ENCODE data around the gene SMIM35.

Gene SMIM35

DNA sequence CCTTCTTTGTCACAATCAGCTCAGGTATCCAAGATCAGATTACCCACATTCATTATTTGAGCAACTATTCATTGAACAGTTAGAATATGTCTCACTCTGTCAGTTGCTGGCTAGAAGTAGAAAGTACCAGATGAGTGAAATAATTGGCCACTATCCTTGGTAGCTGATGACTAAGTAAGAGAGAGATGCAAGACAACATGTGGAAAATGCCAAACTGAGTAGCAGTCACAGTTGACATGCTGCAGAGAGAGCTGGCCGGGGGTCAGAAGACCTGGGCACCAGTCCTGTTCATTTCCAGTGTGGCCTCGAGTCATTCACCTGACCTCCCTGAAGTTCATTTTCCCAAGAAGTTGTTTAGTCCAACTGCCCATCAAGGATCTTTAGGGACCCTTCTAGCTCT is 22.5 kb upstream of the SMIM35 start:
- DNase-seq (ENCODE audit: low read depth in 3 of 3): no peak

DNA sequence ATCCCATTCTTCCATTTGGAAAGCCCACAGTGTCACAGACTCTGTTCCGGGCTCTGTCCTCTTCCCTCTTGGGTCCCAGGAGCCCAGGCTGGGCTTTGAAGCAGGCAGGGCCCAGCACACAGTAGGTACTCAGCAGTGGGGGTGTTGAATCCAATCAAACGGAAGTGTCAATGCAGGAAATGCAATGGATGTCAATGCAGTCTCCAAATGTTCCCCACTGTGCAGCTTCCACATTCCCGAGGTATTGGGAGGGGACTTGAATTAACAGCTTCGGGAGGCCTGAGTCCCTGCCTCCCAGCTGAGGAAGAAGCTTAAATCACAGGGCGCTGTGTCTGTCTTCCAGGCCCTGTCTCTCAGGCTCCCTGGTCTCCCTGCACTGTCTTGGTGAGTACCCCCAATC is 21.8 kb upstream of the SMIM35 start:
- no peak for DNase-seq (ENCODE audit: low read depth in 3 of 3)

DNA sequence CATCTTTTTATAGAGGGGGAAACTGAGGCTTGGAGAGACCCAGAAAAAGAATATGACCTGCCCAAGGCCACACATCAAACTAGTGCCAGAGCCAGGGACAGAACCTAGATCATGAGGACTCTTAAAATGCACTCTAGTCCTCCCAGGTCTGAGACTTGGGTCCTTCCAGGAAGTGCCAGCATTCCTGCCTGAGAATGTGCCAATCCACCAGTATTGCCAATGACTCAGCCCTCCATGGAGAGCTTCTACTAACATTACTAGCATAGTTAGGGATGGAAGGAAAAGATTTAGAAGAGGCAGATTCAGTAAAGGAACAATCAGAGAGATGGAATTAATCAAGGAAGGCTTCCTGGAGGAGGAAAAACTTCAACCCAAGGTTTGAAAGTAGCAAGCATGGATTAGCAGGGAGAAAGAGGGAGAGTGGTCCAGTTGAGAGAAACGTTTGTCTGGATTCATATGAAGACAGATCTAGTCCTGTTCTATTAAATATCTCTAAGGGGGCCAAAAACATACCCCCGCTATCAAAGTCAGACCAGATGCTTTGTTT is 20.1 kb upstream of the SMIM35 start:
- no peak for DNase-seq (ENCODE audit: low read depth in 3 of 3)

DNA sequence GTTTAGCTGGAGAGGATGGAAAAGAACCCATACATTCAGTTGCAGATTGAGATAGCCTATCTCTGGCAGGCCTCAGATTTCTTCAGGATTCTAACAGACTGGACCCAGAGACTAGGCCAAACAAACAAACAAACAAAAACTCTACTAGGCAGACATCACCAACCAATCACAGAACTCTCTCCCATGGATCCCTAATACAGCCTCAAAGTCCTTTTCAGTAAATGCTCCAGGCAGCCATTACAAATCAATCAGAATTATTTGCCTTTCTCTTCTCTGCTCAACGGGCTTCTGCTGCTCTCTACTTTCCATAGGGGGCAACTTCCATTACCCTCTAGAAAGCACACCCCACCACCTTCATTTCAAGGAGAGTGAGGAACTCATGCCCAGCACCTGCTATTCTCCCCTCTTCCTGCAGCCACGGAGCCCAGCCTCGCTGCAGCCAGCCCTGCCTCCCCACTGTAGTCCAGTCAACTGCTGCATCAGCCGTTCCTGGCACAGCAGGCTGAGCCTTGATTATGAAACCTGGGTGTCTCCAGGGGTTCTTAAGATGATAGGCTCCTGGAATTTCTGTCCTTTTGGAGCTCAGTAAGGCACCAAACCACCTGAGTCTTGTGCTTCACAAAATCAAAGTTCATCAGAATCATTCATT is 19.0 kb upstream of the SMIM35 start:
- no peak for DNase-seq (ENCODE audit: low read depth in 3 of 3)

DNA sequence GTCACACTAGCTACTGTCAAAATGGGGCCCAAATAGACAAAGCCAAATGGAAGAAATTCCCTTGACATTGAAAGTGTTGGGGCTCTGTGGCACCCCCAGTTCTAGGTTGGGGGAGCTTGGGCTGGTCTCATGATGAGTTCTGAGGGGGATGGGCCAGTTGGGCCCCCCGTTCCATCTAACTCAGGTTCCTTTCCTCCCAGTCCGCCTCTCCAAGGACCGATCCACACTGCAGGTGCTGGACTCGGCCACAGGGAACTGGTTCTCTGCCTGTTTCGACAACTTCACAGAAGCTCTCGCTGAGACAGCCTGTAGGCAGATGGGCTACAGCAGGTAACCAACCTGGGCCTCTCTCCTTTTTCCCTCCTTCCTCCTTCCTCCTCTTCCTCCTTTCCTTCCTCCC is 17.7 kb upstream of the SMIM35 start:
- no peak for DNase-seq (ENCODE audit: low read depth in 3 of 3)

DNA sequence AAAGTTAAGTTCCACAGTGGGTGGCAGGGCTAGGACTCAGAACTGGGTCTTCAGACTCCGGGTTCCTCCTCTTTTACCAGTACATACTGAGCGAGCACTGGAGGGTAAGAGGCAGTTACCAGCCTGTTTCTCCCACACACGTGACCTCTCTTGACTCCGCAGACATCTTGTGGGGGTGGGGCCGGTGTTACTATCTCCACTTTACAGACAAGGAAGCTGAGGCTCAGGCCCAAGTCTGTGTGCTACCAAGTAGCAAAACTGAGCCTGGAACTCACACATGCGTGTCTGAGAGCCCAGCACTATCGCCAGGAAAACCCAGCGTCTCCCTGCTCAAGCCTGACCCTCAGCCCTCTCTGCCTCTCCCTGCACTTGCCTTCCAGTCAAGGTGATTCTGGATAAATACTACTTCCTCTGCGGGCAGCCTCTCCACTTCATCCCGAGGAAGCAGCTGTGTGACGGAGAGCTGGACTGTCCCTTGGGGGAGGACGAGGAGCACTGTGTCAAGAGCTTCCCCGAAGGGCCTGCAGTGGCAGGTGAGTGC is 16.0 kb upstream of the SMIM35 start:
- DNase-seq (ENCODE audit: low read depth in 3 of 3): no peak

DNA sequence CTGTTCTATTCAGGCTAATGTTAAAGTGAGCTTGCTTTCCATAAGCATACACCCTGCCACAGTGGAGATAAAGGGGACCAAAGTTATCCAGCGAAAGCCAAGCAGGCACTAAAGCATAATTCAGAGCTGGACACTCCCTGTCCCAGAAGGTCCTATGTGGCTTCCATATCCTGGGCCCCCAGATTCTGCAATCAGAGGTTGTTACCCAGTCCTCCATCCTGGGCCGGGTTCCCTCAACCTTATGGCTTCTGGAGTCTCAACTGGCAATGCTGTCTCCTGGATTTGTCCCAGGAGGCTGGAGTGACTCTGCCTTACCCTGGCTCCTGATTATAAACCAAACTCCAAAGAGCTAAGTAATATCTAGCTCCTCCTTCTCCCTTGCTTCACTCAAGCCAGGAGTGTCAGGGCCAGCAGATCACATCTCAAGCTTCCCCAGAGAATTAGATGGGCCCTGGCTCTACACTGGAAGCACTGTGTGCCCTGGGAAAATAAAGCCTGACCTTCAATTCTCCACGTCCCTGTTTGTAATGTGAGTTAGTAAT is 14.0 kb upstream of the SMIM35 start:
- no peak for DNase-seq (ENCODE audit: low read depth in 3 of 3)

DNA sequence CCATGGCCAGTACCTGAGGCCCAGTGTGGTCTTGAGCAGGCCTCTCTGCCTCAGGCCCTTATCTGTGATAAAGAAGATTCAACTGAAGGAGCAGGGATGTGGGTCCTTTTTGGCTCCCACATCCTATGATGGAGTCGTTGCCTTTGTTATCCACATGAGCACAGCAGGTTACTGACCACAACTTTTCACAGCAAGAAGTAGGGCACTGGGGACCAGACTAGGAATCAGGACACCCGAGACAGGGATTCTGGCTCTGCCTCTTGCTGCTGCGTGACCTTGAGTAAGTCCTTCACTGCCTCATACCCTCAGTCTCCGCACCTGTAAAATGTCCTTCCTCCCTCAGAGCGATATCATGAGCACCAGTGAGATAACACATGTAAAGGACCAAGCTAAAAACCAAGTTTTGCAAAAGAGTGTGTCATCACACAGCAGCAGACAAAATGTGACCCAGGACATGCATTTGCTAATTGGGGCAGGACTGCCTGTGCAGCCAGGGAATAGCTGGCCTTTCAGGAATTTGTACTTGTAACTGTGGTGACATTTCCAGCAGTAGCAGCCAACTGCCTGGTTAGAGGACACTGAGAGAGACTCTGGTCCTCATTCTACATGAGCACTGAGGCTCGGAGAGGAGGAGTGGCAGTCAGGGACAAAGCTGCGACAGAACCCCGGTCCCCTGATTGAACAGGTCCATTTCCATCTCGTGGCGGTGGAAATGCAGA is 13.2 kb upstream of the SMIM35 start:
- DNase-seq (ENCODE audit: low read depth in 3 of 3): no peak

DNA sequence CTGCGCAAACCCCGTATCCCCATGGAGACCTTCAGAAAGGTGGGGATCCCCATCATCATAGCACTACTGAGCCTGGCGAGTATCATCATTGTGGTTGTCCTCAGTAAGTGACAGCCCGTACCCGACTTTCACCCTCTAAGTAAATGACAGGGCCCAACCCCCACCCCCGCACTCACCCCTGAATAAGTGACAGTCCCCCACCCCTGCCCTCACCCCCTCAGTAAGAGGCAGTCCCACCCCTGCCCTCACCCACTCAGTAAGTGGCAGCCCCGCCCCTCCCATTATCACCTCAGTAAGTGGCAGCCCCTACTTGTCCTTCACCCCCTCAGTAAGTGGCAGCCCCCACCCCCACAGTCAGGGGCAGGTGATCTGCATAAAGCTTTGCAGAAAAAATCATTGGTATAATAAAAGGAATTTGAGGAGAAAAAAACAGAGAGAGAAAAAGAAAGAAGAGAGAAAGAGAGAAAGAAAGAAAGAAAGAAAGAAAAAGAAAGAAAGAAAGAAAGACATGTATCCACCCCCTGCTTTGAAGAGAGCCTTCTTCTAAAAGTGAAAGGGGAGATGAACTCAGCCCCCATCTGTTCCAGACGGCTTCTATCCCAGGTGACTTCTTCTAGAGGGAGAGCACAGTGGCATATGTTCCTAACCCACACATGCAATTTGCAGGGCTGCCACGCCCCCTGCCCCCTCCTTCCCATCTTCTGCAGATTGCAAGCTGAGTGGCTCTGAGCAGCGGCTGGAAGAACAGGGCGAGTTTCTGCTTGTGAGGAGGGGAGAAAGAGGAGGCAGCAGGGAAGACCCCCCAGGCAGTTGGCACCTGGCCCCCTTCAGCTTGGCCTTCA is 12.5 kb upstream of the SMIM35 start:
- DNase-seq (ENCODE audit: low read depth in 3 of 3): no peak

DNA sequence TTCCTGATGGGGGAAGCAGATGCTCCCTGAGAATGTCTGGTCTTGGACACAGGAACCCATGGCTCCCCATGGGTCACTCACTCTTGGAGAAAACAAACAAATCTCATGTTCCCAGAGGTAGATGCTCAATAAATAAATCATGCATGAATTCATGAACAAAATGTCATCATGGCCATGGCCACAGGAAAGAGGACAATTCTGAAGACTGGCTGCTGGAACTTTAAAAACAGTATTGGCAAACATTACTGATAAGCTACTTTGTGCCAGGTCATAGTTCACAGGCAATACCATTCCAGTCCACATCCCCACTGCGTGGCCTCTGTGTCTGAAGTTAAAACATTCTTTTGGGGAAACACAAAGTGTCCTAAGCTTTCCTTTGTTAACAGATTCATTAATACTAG is 9.2 kb upstream of the SMIM35 start:
- DNase-seq (ENCODE audit: low read depth in 3 of 3): no peak

DNA sequence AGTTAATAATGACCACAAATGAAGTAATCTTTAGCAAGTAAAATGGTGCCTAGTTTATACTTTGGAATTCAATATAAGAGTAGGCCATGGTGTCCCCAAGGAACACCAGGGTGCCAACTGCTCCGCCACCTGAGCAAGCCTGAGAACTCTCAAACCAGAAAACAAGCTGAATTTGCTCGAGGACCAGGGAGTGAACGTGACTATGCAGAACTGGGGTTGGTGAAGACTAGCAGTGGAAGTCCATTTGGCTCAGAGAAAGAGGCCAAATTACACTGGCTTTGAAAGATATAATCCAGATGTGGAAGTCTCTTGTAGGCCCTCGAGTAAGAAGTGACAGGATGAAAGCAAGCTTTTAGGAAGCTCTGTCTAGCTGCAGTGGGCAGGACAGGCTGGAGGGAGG is 8.7 kb upstream of the SMIM35 start:
- no peak for DNase-seq (ENCODE audit: low read depth in 3 of 3)

DNA sequence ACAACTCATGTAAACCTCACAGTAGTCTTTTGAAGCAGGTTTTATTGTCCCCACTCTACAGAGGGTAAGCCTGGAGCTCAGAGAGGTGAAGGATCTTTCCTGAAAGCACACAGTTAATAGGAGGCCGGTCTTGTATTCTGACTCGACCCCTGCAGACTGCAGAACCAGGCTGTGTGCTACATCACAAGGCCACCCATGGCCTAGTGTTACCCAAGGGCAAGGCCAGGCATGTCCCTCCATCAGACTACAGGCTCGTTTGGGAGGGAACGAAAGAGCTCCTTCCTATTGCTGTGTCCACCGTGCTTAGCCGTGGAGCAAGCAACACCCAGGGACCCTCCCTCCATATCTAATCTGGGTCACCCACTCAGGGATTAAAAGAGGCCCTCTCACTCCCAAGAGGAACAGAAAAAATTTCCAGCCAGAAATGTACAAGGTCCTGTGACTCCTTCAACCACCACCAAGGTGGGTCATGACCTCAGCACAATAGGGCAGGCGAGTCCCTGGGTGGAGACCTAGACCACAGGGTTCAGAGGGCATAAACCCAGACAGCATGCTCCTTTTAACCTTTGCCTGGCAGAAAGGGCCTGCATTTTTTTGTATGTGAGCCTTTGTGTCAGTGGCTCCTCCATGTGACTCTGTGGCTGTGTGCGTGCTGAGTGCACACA is 6.3 kb upstream of the SMIM35 start:
- no peak for DNase-seq (ENCODE audit: low read depth in 3 of 3)

DNA sequence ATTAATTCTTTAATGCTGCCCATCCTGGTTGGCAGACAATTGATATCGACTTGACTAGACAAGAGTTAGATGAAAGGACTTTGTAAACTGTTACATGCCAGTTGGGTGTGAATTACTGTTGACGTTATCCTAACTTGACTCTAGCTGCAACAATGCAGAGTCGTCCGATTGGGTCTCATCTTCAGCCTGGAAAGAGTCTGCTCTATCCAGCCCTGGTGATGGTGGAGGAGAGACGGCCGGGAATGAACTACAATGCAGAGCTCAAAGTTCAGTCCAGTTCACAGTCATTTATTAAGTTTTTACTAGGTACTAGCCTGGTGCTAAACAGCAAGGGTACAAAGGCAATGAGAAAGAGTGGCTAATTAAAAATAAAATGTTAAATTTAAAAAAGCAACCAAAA is 4.9 kb upstream of the SMIM35 start:
- DNase-seq (ENCODE audit: low read depth in 3 of 3): no peak

DNA sequence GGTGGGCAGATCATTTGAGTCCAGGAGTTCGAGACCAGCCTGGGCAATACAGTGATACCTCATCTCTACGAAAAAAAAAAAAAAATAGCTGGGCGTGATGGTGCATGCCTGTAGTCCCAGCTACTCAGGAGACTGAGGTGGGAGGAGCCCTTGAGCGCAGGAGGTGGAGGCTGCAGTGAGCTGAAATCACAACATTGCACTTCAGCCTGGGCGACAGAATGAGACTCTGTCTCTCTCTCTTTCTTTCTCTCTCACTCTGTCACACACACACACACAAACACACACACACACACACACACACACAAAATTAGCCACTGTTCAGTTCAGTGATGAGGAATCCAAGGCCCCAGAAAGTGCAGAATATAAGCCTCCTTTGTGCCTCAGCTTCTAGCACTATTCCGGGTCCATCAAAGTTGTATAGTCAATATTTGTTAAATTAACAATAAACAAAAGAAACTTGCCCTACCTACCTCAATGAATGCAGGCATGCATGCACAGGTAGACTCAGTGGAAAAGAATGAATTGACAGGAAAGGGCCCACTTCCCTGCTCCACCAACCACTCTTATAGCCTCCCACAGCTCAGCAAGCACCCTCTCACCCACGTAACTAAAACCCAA is 3.9 kb upstream of the SMIM35 start:
- DNase-seq (ENCODE audit: low read depth in 3 of 3): no peak

DNA sequence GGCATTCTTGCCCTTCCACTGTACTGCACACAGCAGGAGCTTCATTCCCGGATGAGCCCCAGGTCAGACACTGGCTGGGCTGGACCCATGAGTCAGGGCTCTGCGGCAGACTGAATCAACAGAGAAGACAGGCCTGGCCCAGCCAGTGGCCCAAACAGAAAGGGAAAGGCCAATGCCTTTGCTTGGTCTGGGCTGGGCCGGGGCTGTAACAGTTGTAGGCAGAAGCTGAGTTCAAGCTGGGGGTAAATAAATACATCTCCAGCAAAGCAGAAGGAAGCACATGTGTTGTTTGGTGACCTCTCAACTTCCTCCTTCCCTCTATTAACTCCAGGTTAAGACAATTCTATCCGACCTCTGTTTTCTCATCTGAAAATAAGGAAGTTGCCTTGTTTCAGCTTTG is 1.8 kb upstream of the SMIM35 start:
- no peak for DNase-seq (ENCODE audit: low read depth in 3 of 3)

DNA sequence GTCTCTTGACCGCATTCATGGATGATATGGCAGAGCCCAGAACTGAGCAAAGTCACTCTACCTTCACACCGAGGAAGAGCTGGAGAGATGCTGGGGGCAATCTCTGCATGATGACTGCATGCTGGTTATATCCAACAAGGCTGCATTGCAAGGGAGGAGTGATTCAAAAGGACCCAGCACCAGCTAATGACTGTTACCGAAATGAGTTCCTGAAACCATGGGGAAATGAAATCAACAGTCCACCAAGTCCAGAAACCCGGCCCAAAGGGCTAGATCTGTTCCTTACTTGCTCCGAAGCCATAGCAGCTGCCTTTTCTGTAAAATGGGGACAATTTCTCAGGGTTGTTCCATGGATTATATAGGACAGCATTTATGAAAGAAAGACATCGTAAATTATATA is 1.2 kb upstream of the SMIM35 start:
- DNase-seq (ENCODE audit: low read depth in 3 of 3): no peak

DNA sequence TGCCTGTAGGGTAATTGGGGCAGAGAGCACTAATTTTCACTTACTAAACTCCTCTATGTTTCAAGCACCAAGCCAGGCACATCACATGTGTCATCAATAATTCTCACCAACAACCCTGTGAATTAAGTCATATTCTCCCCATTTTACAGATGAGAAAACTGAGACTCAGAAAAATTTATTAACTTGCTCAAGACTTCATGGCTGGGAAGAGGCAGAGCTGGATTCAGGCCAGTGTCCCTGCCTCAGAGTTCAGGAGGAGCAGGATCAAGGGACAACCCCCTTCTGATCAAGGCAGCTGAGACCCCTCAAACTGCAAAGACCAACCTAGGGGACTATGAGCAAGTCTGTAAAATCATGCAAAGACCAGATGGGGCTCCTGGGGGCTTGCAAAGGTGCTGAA is 2.1 kb downstream of the SMIM35 start:
- DNase-seq (ENCODE audit: low read depth in 3 of 3): no peak

DNA sequence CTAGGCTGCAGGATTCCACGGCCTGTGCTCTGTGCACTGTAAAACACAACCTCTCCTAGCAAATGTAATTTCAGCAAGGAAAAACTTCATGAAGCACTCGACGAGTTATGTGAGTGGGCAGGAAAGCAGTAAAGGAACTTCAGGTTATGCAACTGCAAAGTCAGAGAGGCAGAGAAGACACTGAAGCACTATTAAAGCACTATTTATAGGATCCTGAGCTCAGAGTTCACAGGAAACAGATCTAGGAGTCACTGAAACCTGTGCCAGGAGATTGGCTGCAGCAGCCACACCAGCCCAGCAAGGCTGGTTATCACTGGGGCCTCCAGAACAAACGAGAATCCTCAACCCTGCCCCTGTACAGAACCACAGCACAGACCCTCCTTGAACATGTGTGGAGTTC is 2.5 kb downstream of the SMIM35 start:
- DNase-seq (ENCODE audit: low read depth in 3 of 3): no peak

DNA sequence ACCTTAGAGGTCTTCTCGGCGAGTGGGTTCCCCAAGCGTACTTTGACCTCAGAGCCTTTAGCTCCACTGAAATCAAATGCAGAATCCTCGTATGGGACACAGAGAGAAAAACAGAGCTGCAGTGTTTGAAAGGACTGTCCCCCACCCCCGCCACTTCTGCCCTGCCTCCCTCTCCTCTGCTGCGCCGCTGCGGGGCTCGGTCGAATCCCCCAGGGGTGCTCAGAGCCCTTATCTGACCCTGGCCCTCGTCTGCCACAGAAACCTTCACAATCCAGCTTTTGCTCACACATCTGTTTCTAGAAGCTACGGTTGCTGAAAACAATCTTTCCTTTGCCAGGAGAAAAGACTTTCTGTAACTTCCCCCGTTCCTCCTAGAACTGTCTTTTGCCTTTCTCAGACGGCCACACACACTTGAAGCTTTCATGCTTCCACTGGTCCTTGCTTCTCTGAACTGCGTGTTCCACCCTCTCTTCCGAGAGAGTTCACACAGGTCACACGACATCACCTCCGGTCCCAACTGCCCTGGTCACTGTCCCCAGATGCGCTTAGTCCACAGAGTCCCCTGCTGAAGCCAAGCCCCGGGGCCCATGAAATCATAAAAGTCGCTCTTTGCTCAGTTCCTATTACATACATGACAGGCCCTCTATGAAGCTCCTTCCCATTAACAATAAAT is 3.7 kb downstream of the SMIM35 start:
- DNase-seq (ENCODE audit: low read depth in 3 of 3): no peak

DNA sequence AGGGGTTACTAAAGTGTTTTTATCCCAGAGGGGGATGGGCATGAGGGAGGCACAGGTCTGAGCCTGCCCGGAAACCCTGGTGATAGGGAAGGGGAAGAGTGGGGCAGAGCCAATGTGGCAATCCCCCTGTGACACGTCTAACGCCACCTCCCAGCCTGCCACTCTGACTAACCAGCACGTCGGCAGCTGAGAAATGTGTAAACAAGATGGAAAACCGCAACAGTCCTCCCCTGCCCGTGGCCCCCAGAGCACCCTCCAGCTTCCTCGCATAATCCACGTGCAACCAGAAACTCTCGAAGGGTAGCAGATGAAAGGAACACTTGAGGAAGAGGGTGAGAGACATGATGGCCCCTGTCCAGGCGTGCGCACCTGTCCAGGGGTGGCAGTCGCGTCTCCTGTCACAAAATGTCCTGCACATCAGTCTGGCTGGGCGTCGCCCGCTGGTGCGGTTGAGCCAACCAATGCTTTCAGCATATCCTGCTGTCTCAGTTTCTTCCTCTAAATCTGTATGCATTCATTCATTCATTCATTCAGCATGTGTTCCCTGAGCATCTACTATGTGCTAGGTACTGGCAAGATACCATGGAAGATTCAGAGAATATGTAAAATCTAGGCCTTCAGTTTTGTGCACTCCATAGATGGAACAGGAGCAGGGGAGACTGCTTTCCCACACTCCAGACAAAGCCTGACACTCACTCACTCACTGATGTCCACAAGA is 5.4 kb downstream of the SMIM35 start:
- no peak for DNase-seq (ENCODE audit: low read depth in 3 of 3)

Measured in stimulated activated CD4-positive, alpha-beta T cell treated with anti-CD3 and anti-CD28 coated beads, TNF-alpha, amount 100 ng/mL, for 24 hours (primary cell).